Left lung (tissue), 10 donors: ENCODE measurements around the gene SH3PXD2B. TPM values are rescaled to one million over a fixed set of nuclear protein-coding genes. Genes with fewer than 3 reads are reported as not detected.
A peak's percentile ranks its signal among the peaks of the same experiment; 100 is the strongest.

Experiments used
- ATAC-seq: fragments of 200-7000 bp; cut with Tn5 transposase; one replicate; pipeline ENCODE4 v1.9.1; 2020; ENCODE audit warnings: moderate library complexity
- DNase-seq, 4 donors: peaks; one replicate each; pipeline ENCODE4 v3.0.0-alpha.2; 2013 to 2020
- H3K27ac ChIP-seq, 2 donors: fragments of 200-600 bp; sonication (generic) in 1 of 2; one replicate each; pipeline versions ENCODE4 v1.5.0 to v1.8.0; 2020 to 2021
- H3K27me3 ChIP-seq, 2 donors: fragments of 200-600 bp; sonication (generic) in 1 of 2; one replicate each; pipeline versions ENCODE4 v1.5.0 to v1.8.0; 2020 to 2021
- H3K36me3 ChIP-seq, 2 donors: fragments of 200-600 bp; sonication (generic) in 1 of 2; one replicate each; pipeline versions ENCODE4 v1.5.0 to v1.8.0; 2020 to 2021
- H3K4me1 ChIP-seq, 2 donors: fragments of 200-600 bp; one replicate each; pipeline ENCODE4 v1.8.0; 2021
- H3K4me3 ChIP-seq, 2 donors: fragments of 200-600 bp; sonication (generic) in 1 of 2; one replicate each; pipeline versions ENCODE4 v1.5.0 to v1.8.0; 2020 to 2021; ENCODE audit warnings: mild to moderate bottlenecking in 1 of 2
- H3K9me3 ChIP-seq, 2 donors: fragments of 200-600 bp; sonication (generic) in 1 of 2; one replicate each; pipeline versions ENCODE4 v1.5.0 to v1.8.0; 2020 to 2021
- CTCF ChIP-seq, 2 donors: fragments of 200-600 bp; sonication (generic) in 1 of 2; IDR thresholded peaks; one replicate each; pipeline versions ENCODE4 v1.5.0 to v1.8.0; 2021; ENCODE audit warnings: antibody characterized with exemption in 2 of 2
- intact Hi-C, 2 donors: fragments of 100-400 bp; cut with DNase I; formaldehyde crosslinking; loops; one replicate each; pipeline versions ENCODE4 v1.11.2 to v1.14.2; 2022
- polyA plus RNA-seq, 6 donors: library from polyadenylated mRNA; unstranded; fragments of 120-200 nt; gene quantifications; one replicate each; pipeline ENCODE4 v1.2.1, GENCODE V29; 2013; ENCODE audit not compliant: insufficient read length in 6 of 6
- total RNA-seq, 2 donors: library from RNA; stranded (reverse); fragmentation: NEBNext Ultra II Directional; extraction: Animal tissue kit (Norgen Biotek cat#: 25700); gene quantifications; one replicate each; pipeline ENCODE4 v1.2.1, GENCODE V29; 2021
- donor health status: DM: no; HTN: yes; CAD: no.
- donor health status: DM: no; HTN: no; CAD: no.

The SH3PXD2B gene
- total and polyA plus RNA-seq, 8 donors: 35.4 to 57.5 (median 43.8) TPM

GRCh38 chr5:172450861-172451695 lies 3.2 kb downstream of the SH3PXD2B start:
- H3K27me3 ChIP-seq: peaks cover 0 to 30% of the 10 kb centered on the region in 2 donors
- ATAC-seq (peak; percentile 21), DNase-seq (peak in 1 of 4 donors; percentile 50)
- H3K9me3 ChIP-seq: no peaks in the 10 kb centered on the region
- H3K4me1 ChIP-seq: peaks cover 21 to 84% of the 10 kb centered on the region in 2 donors
- TF ChIP-seq CTCF (IDR thresholded peaks at IDR 0.05): peak; percentile 44 to 75
- intact Hi-C loops: no loop called here
- H3K36me3 ChIP-seq: no peaks in the 10 kb centered on the region
- peak overlapping the region in 1 of 2 donors; percentile 9 for H3K27ac ChIP-seq
- H3K4me3 ChIP-seq: peak overlapping the region in 1 of 2 donors; percentile 67

DNA sequence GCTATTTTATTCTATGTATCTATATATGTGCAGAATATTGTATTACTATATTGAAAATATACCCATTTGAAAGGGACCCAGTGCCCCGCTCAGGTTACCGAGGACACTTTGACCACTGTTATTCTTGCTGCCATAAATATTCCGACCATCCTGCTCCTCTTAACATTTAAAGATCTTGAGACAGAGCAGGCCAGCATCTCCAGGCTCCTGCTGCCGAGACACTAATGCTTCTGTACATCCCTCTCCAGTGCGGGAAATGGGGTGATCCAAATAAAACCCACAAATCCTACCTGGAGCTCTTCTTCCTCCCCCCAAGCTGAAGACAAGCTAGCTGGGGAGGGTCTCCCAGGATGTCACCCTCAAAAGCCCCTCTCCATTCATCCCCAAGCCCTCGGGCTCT lies 3.9 kb downstream of the SH3PXD2B start:
- H3K27me3 ChIP-seq: peaks cover 0 to 25% of the 10 kb centered on the region in 2 donors
- no peaks in the 10 kb centered on the region for H3K9me3 ChIP-seq
- no peak overlapping the region for H3K27ac ChIP-seq
- intact Hi-C loops: no loop called here
- peak overlapping the region in 1 of 2 donors; percentile 67 for H3K4me3 ChIP-seq
- no peaks in the 10 kb centered on the region for H3K36me3 ChIP-seq
- DNase-seq (no peak), ATAC-seq (no peak)
- TF ChIP-seq CTCF (IDR thresholded peaks at IDR 0.05): no peak
- H3K4me1 ChIP-seq: peaks cover 20 to 84% of the 10 kb centered on the region in 2 donors

- Histone ChIP-seq H3K36me3 (no peaks in the 10 kb centered on the region), H3K27ac (no peak overlapping the region), H3K4me3 (no peak overlapping the region), H3K27me3 (peaks cover 0 to 13% of the 10 kb centered on the region in 2 donors), H3K4me1 (peaks cover 16 to 90% of the 10 kb centered on the region in 2 donors), H3K9me3 (no peaks in the 10 kb centered on the region)
- TF ChIP-seq CTCF (IDR thresholded peaks at IDR 0.05): no peak
- intact Hi-C loops: no loop called here
- DNase-seq: no peak
- ATAC-seq: no peak
These were observed 5.3 kb downstream of the SH3PXD2B start for GRCh38 chr5:172448999-172449398.

DNA sequence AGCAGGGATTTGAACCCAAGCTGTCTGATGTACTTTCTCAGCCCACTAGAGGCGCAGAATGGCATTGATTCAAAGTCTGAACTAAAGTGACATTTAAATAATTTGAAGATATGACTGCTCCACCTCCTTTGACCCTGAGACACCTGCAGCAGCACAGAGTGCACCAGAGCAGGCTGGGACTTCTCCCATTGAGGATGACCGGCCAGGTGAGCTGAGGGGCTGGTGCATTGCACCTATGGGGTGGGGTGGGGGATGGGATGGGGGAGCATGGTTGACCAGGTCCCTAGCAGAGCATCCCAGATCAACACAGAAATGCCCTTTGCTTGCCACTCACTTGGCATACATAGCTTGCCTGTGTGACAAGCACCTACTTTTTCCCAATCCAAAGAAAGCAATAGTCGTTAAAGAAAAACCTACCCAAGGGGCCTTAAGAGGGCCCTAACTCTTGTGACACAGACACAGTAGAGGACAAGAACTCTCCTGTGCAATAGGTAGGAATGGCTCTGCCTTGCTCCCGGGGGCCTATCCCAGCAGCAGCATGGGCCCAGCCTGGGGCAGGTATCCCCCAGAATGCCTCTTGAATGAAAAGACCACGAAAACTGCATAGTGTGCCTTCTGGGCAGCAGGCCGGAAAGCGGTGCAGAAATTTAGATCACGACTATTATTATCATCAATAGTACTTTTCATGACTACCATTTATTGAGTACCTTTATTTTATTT lies 6.5 kb downstream of the SH3PXD2B start:
- intact Hi-C loops: no loop called here
- peak in 2 of 4 donors; percentile 25 to 36 for DNase-seq
- no peaks in the 10 kb centered on the region for H3K9me3 ChIP-seq
- no peaks in the 10 kb centered on the region for H3K36me3 ChIP-seq
- H3K4me3 ChIP-seq: no peak overlapping the region
- TF ChIP-seq CTCF (IDR thresholded peaks at IDR 0.05): no peak
- no peak overlapping the region for H3K27ac ChIP-seq
- peaks cover 23 to 92% of the 10 kb centered on the region in 2 donors for H3K4me1 ChIP-seq
- no peak for ATAC-seq
- H3K27me3 ChIP-seq: peaks cover 0 to 2% of the 10 kb centered on the region in 2 donors
